Thymus (tissue), 11 donors: Measurements from ENCODE around the gene SEC14L6. TPM values are rescaled to one million over a fixed set of nuclear protein-coding genes. Genes with fewer than 3 reads are reported as not detected.

Experiments
- DNase-seq, 9 donors: peaks; one replicate each; pipeline ENCODE4 v3.0.0-alpha.2; 2013; ENCODE audit warnings: low spot score in 9 of 9, low read depth in 6 of 9, missing footprints in 1 of 9
- H3K27ac ChIP-seq, 2 donors: one replicate each; pipeline ENCODE4 v1.5.1; 2013; ENCODE audit warnings: control low read depth in 1 of 2, low read depth in 1 of 2, low read length in 1 of 2, mild to moderate bottlenecking in 1 of 2, moderate library complexity in 1 of 2
- H3K27me3 ChIP-seq, 2 donors: one replicate each; pipeline ENCODE4 v1.5.1; 2013; ENCODE audit warnings: low read length in 1 of 2; ENCODE audit not compliant: control insufficient read depth in 2 of 2, insufficient read depth in 1 of 2
- H3K36me3 ChIP-seq, 2 donors: one replicate each; pipeline ENCODE4 v1.5.1; 2013; ENCODE audit warnings: low read length in 1 of 2, mild to moderate bottlenecking in 1 of 2, moderate library complexity in 1 of 2; ENCODE audit not compliant: control insufficient read depth in 2 of 2, insufficient read depth in 2 of 2
- H3K4me1 ChIP-seq, 2 donors: one replicate each; pipeline ENCODE4 v1.5.1; 2013; ENCODE audit warnings: low read length in 2 of 2; ENCODE audit not compliant: control insufficient read depth in 2 of 2, insufficient read depth in 2 of 2
- H3K4me3 ChIP-seq, 2 donors: one replicate each; pipeline ENCODE4 v1.5.1; 2013; ENCODE audit warnings: low read length in 2 of 2, control low read depth in 1 of 2, mild to moderate bottlenecking in 1 of 2
- H3K9me3 ChIP-seq, 2 donors: one replicate each; pipeline ENCODE4 v1.5.1; 2013; ENCODE audit warnings: low read length in 1 of 2, mild to moderate bottlenecking in 1 of 2; ENCODE audit not compliant: control insufficient read depth in 2 of 2, insufficient read depth in 1 of 2
- WGBS: extraction: QIAGEN DNeasy Blood & Tissue Kit; methylation state at CpG from one replicate; pipeline ENCODE4 v1.1.7; 2013; 5-methylcytosine and 5-hydroxymethylcytosine counted together
- polyA plus RNA-seq: library from polyadenylated mRNA; stranded (reverse); fragments of 200-250 nt; gene quantifications from one replicate; pipeline ENCODE4 v1.2.3, GENCODE V29; 2013
- total RNA-seq: library from RNA; stranded (reverse); fragments of 120-200 nt; gene quantifications from one replicate; pipeline ENCODE4 v1.2.4, GENCODE V29; 2013
- donor health status: healthy.

SEC14L6 gene
- total and polyA plus RNA-seq, 2 donors, result 0.24 to 0.39 TPM

DNA sequence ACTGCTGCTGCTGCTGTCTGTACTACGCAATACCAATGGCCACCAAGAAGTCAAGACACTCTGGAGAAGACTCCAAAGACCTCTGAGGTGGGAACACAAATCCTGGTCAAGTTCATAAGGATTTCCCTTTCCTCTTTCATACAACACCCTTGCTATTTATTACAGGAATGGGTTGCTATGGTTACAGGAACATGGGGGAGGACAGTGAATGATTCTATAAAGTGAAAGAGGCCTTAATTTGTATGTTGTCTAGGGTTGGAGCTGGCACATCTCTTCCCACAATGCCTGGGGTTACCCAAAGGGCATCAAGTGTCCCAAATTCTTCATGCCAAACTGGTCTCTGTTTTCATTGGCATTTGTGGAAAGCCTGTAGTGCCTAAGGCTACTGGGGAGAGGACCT, 63.4 kb downstream of the SEC14L6 start:
- WGBS, result 42% methylated on average over 1 of the region's 1 CpG
- DNase-seq, result no peak
- H3K9me3 ChIP-seq, result no peaks in the 10 kb centered on the region
- no peak overlapping the region for H3K27ac ChIP-seq
- H3K4me1 ChIP-seq, result no peaks in the 10 kb centered on the region
- H3K4me3 ChIP-seq, result no peak overlapping the region
- no peaks in the 10 kb centered on the region for H3K27me3 ChIP-seq
- H3K36me3 ChIP-seq, result no peaks in the 10 kb centered on the region

DNA sequence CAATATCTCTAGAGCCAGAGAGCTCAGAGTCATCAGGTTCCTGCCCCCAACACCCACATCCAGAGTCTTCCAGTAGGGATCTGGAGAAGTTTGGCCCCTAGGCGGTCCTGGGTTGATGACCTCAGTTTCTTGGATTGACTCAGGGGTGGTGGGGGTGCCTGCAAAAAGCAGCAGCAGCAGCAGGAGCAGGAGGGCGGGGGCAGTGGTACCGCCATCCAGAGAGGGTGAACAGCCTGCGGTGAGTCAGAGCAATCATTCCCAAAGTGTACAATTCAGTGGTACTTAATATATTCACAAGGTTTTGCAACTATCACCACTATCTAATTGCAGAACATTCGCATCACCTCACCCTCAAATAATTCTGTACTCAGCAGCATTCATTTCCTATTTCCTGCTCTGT, 64.8 kb downstream of the SEC14L6 start:
- Histone ChIP-seq H3K9me3 (no peaks in the 10 kb centered on the region), H3K4me1 (no peaks in the 10 kb centered on the region), H3K36me3 (no peaks in the 10 kb centered on the region), H3K27me3 (no peaks in the 10 kb centered on the region), H3K27ac (no peak overlapping the region), H3K4me3 (no peak overlapping the region)
- no peak for DNase-seq
- WGBS, result 96% methylated on average over 5 of the region's 5 CpGs

DNA sequence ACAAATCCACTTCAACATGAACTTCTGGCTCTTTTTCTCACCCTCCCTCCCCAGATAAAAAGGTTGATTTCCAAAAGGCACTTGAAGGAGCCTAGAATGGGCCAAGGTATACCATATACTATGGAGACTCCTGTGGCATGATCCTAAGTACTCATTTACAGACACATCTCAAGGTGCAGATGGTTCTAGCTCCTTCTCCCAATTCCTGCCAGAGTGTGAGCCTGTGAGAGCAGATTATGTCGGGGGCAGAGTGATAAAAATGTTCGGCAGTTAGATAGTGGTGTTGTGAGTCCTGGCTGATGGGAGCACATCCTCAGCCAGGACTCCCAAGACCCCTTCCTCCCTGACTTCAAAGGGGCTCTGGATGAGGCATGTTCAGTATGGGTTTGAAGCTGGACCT, 66.6 kb downstream of the SEC14L6 start:
- Histone ChIP-seq H3K27ac (no peak overlapping the region), H3K4me1 (peaks cover 0 to 3% of the 10 kb centered on the region in 2 donors), H3K4me3 (no peak overlapping the region), H3K36me3 (no peaks in the 10 kb centered on the region), H3K9me3 (no peaks in the 10 kb centered on the region), H3K27me3 (peaks cover 0 to 10% of the 10 kb centered on the region in 2 donors)
- WGBS, result 95% methylated on average over 2 of the region's 2 CpGs
- no peak for DNase-seq

DNA sequence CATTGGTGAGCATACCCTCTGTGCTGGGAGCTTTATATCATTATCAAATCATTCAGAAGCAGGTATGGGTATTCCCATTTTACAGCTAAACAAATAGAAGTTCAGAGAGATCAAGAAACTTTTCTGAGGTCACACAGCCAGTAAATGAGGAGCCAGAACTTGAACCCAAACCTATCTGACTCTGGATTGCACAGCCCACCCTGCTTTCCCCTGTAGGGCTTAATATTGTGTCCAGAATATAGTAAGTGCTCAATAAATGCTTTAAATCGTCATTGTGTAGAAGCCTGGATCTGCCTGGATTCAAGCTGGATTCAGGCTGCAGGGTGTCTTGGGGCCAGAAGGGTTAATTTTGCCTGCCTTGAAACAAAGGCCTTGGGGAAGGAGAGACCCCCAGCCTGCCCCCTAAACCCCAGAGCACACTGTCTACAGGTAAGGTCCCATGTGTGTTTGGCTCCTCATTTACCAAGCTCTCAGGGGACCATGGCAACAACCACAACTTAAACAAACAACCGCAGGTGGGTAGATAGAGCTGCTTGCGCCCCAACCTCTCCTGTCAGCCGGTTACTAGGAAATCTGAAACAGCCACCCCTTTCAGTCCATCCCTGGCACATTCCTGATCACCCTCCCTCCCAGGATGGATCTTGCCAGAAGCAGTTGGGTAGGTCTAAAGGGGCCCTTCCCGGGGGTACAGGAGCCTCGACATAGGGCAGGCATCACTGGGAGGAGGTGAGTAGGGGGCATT, 71.7 kb downstream of the SEC14L6 start:
- 60% methylated on average over 6 of the region's 6 CpGs for WGBS
- no peaks in the 10 kb centered on the region for H3K36me3 ChIP-seq
- peak in 2 of 9 donors; percentile 21 to 52 for DNase-seq
- H3K27me3 ChIP-seq, result peaks cover 0 to 26% of the 10 kb centered on the region in 2 donors
- no peak overlapping the region for H3K4me3 ChIP-seq
- H3K4me1 ChIP-seq, result peaks cover 0 to 5% of the 10 kb centered on the region in 2 donors
- no peak overlapping the region for H3K27ac ChIP-seq
- no peaks in the 10 kb centered on the region for H3K9me3 ChIP-seq

DNA sequence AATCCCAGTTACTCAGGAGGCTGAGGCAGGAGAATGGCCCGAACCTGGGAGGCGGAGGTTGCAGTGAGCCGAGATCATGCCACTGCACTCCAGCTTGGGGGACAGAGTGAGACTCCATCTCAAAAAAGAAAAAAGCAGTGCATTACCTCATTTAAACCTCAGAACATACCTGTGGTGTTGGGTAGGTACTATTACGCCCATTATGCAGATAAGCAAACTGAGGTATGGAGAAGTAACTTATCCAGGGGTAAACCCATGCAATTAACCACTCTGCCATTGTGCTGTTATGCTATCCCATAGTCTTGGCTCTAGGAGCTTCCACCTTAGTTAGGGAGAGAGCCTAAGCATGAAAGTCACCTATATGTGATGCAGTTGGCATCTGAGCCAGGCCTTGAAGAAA, 72.4 kb downstream of the SEC14L6 start:
- Histone ChIP-seq H3K4me1 (peaks cover 0 to 5% of the 10 kb centered on the region in 2 donors), H3K27ac (no peak overlapping the region), H3K9me3 (no peaks in the 10 kb centered on the region), H3K4me3 (no peak overlapping the region), H3K27me3 (peaks cover 0 to 27% of the 10 kb centered on the region in 2 donors), H3K36me3 (no peaks in the 10 kb centered on the region)
- no peak for DNase-seq
- WGBS, result 98% methylated on average over 4 of the region's 4 CpGs

DNA sequence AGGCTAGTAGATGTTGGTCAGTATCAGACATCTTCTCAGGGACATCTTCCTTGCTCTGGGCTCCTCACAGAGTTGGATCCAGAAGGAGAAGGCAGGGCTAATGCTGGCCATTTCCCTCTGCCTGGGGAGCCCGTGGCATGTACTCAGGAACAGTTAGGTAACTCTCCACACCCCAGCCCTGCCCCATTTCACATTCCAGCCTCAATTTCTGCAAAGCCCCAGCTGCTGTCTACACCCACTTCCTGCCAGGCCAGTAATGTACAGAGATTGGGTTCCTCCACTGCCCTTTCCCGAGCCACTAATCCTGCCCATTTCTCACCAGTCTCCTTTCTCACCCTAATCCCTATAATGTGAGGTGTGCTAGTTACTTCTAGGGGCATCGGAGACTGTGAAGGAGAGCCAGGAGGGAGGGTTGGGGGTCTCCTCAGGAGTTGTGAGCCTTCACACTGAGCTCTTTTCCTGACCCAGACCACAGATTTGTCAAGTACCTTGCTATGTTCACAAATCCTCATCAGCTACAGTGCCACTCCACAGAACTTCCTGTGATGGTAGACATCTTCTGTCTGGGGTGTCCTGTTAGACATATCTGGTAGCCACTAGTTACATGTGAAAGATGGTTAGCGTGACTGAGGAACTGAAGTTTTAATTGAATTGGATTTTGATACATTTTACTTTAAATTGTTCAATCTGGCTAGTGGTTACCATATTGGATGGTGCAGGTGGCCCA, 73.4 kb downstream of the SEC14L6 start:
- no peak for DNase-seq

More for the DNA sequence above, 73.4 kb downstream of the SEC14L6 start:
- H3K4me3 ChIP-seq, result no peak overlapping the region
- WGBS, result 77% methylated on average over 4 of the region's 4 CpGs
- H3K36me3 ChIP-seq, result no peaks in the 10 kb centered on the region
- peaks cover 0 to 29% of the 10 kb centered on the region in 2 donors for H3K27me3 ChIP-seq
- H3K9me3 ChIP-seq, result no peaks in the 10 kb centered on the region
- H3K4me1 ChIP-seq, result peaks cover 0 to 5% of the 10 kb centered on the region in 2 donors
- no peak overlapping the region for H3K27ac ChIP-seq

Other genes starting within 250 kb of the SEC14L6 start
- 25.6 TPM for gene TBC1D10A, start 219.8 kb downstream of the SEC14L6 start, total RNA-seq
- gene TBC1D10A, start 219.8 kb downstream of the SEC14L6 start, polyA plus RNA-seq, result 39.0 TPM
- gene SF3A1, start 189.8 kb downstream of the SEC14L6 start, total RNA-seq, result 26.9 TPM
- gene SF3A1, start 189.8 kb downstream of the SEC14L6 start, polyA plus RNA-seq, result 25.7 TPM
- gene CCDC157, start 189.7 kb downstream of the SEC14L6 start, total RNA-seq, result 2.1 TPM
- gene CCDC157, start 189.7 kb downstream of the SEC14L6 start, polyA plus RNA-seq, result 3.2 TPM
- 6.4 TPM for gene RNF215, start 159.3 kb downstream of the SEC14L6 start, total RNA-seq
- 11.1 TPM for gene RNF215, start 159.3 kb downstream of the SEC14L6 start, polyA plus RNA-seq
- 7.2 TPM for gene SEC14L2, start 149.7 kb downstream of the SEC14L6 start, total RNA-seq
- 6.2 TPM for gene SEC14L2, start 149.7 kb downstream of the SEC14L6 start, polyA plus RNA-seq
- gene MTFP1, start 121.0 kb downstream of the SEC14L6 start, total RNA-seq, result 23.9 TPM
- gene MTFP1, start 121.0 kb downstream of the SEC14L6 start, polyA plus RNA-seq, result 11.1 TPM
- 0.05 TPM for gene SEC14L3, start 74.7 kb downstream of the SEC14L6 start, total RNA-seq
- gene SEC14L3, start 74.7 kb downstream of the SEC14L6 start, polyA plus RNA-seq, result 0.07 TPM
- 0.09 TPM for gene SEC14L4, start 41.0 kb downstream of the SEC14L6 start, total RNA-seq
- 0.05 TPM for gene SEC14L4, start 41.0 kb downstream of the SEC14L6 start, polyA plus RNA-seq
- 0.09 TPM for gene GAL3ST1, start 27.9 kb upstream of the SEC14L6 start, total RNA-seq
- gene GAL3ST1, start 27.9 kb upstream of the SEC14L6 start, polyA plus RNA-seq, result 0.46 TPM
- gene PES1, start 45.2 kb upstream of the SEC14L6 start, total RNA-seq, result 53.3 TPM
- gene PES1, start 45.2 kb upstream of the SEC14L6 start, polyA plus RNA-seq, result 48.7 TPM
- 3.6 TPM for gene TCN2, start 60.4 kb upstream of the SEC14L6 start, total RNA-seq
- gene TCN2, start 60.4 kb upstream of the SEC14L6 start, polyA plus RNA-seq, result 10.2 TPM
- gene SLC35E4, start 89.0 kb upstream of the SEC14L6 start, total RNA-seq, result 0.57 TPM
- gene SLC35E4, start 89.0 kb upstream of the SEC14L6 start, polyA plus RNA-seq, result 1.2 TPM
- gene DUSP18, start 121.1 kb upstream of the SEC14L6 start, total RNA-seq, result 3.3 TPM
- 6.4 TPM for gene DUSP18, start 121.1 kb upstream of the SEC14L6 start, polyA plus RNA-seq
- gene OSBP2, start 148.1 kb upstream of the SEC14L6 start, total RNA-seq, result 1.4 TPM
- gene OSBP2, start 148.1 kb upstream of the SEC14L6 start, polyA plus RNA-seq, result 0.46 TPM